ENCODE results near the gene FOXE3. TPM values are rescaled to one million over a fixed set of nuclear protein-coding genes. Genes with fewer than 3 reads are reported as not detected.

The FOXE3 gene
- total and polyA plus RNA-seq, 9 of the 15 experiments (the other 6 are each of a cell fraction or from before 2014, with no cell fraction given), result not detected

GRCh38 chr1:47382399-47382983 is 33.6 kb upstream of the FOXE3 start (continued):
- TF ChIP-seq AFF1 (IDR thresholded peaks at IDR 0.05; ENCODE audit: low read depth in 1 of 2, partially characterized antibody in 2 of 2) (peak in 1 of 2 experiments; percentile 24), E2F4 (CRISPR knock-in tag; IDR thresholded peaks at IDR 0.05; ENCODE audit: low read depth) (no peak), TFE3 (CRISPR knock-in tag; IDR thresholded peaks at IDR 0.05) (no peak), EP300 (IDR thresholded peaks at IDR 0.05; ENCODE audit: low read length) (peak; percentile 74; the same call in 1 of the 2 replicates), USF2 (CRISPR knock-in tag; IDR thresholded peaks at IDR 0.05) (no peak), ZNF384 (IDR thresholded peaks at IDR 0.05; ENCODE audit: low read depth, low read length) (0 out of 2 replicates have a peak, but pooled peaks have one; percentile 3), FOXA1 (IDR thresholded peaks at IDR 0.05; ENCODE audit: borderline replicate concordance) (no peak), ZNF699 (CRISPR knock-in tag; IDR thresholded peaks at IDR 0.05; ENCODE audit: insufficient replicate concordance) (no peak), SMARCE1 (IDR thresholded peaks at IDR 0.05) (peak; percentile 49; the same call in 1 of the 2 replicates), GTF2B (IDR thresholded peaks at IDR 0.05; ENCODE audit: extremely low read depth, insufficient read length) (no peak), CTCFL (IDR thresholded peaks at IDR 0.05; ENCODE audit: borderline replicate concordance, insufficient read depth, low read depth, low read length, poor library complexity, severe bottlenecking) (no peak), C11orf30 (IDR thresholded peaks at IDR 0.05; ENCODE audit: low read depth) (no peak), CREB3L1 (IDR thresholded peaks at IDR 0.05; ENCODE audit: borderline replicate concordance, low read depth) (no peak), ZNF121 (CRISPR knock-in tag; conservative IDR thresholded peaks at IDR 0.05) (no peak)

Measured in K562 (cell line).